Dermis blood vessel endothelial cell (primary cell): ENCODE measurements around the gene B3GALT4. TPM values are rescaled to one million over a fixed set of nuclear protein-coding genes. Genes with fewer than 3 reads are reported as not detected.

Experiments used
- DNase-seq: peaks from one replicate; pipeline ENCODE4 v3.0.0; 2010
- total RNA-seq: library from RNA; depleted of rRNA; stranded (reverse); fragments of >200 nt; gene quantifications from 2 replicates; pipeline ENCODE4 v1.2.3, GENCODE V29; 2014

Gene B3GALT4
- total RNA-seq, 1 donor from 2014 or later: 10.0 TPM

DNA sequence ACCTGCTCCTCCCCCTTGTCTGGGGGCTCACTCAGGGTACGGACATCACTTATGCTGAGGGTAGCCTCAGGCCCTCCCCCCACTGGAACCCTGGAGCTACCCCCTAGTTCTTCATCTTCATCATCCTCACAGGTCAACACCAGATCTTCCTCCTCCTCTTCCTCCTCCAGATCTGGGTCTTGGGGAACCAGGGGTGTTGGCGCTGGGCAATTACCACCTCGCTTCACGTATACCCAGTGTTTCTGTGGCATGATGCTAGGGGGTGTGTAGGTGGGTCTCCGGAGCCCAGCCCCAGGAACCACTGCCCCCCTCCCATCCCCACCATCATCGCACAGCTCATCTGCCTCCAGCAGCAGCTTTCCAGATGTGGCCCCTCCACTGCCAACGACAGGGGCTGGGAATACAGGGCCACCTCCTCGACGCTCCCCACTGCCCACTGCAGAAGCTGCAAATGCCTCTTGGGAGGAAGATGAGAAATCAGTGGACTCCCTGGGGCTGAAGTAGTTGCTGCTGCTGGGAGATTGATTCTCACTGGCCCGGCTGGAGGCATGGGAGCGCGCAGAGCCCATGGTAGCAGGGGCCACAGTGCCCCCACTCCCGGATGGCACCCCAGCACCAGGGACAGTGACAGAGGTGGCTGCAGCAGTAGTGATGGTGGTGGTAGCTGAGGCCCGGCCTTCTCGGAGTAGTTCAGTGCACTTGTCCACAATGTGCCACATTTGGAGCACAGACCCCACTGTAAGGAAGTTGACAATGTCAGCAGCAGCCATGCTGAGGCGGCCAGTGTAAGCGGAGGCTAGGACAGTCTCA, 39.1 kb downstream of the B3GALT4 start:
- DNase-seq: no peak

DNA sequence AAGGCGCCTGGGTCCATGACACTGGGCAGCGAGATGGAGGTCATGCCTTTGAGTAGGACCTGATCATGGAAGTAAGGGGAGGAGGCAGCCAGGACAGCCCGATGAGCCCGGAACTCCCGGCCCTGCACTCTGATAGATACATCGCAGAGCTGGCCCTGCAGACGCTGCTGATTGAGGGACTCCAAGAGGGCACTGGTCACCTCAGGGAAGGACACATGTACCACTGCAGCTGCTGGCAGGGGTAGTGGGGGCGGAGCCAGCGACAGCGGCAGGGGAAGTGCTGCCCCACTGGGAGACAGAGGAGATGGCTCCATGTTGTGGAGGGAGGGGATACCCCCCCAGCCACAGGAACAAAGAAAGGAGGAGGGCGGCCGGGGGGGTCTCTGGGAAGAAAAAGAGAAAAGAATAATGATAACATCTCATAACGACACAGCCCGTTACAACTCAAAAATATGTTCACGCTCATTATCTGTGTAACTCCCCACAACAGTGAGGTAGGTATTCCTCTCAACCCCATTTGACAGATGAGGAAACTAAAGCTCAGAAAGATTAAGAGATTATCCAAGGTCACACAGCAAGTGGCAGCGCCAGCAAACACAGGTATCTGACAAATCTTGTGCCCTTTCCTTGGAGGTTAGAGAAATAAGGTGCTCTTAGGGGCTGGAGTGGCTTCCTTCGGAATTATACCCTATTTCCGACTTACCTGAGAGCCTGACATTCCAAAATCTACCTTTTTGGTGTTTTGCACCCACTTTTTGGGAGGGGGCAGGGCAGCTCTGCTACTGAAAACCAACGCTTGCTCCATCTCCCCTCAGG, 39.9 kb downstream of the B3GALT4 start:
- DNase-seq: no peak

DNA sequence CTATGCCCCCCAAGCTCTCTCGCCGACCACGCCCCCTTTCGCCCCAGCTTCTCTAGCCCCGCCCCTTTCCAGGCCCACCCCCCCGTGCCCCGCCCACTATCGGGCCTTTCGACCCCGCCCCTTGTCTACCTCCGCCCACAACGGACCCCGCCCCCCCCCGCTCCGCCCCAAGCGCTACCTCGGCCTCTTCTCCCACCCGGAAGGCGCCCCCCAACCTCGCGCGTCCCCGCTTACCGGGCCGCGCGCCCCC, 40.4 kb downstream of the B3GALT4 start:
- no peak for DNase-seq

DNA sequence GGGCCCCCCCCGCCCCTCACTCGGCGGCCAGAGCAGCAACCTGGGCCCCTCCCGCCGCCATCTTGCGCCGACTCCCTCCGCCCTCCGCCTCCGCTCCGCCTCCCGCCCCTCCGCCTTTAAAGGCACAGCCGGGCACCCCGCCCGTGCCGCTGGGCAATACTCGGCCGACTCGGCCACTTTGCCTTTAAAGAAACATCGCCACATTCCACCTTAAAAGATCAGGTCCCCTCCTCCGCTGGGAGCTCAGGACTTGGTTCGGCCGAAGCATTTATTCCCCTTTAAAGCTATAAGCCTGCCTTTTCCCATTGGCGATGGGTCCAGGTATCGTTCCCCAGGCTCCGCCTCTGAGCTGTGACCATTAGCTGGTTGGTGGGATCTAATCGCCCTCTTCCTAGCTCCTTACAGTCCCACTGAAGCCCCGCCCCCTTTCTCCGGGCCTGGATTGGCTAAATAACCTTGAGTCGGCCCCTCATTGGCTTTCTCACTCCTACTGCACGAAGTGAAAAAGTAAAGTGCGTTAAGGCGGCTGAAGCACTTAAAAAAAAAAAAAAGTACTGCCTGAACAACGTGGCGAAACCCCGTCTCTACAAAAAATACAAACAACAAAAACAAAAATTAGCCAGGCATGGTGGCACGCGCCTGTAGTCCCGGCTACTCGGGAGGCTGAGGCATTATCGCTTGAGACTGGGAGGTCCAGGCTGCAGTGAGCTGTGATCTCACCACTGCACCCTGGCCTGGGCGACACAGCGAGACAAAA, 40.9 kb downstream of the B3GALT4 start, which contains the start of gene ZBTB22:
ZBTB22 (minus strand) TSS at position 76 of the 757 bp plus-strand sequence. CDS start 828 bp downstream, outside the sequence.
- DNase-seq: peak; percentile 99

DNA sequence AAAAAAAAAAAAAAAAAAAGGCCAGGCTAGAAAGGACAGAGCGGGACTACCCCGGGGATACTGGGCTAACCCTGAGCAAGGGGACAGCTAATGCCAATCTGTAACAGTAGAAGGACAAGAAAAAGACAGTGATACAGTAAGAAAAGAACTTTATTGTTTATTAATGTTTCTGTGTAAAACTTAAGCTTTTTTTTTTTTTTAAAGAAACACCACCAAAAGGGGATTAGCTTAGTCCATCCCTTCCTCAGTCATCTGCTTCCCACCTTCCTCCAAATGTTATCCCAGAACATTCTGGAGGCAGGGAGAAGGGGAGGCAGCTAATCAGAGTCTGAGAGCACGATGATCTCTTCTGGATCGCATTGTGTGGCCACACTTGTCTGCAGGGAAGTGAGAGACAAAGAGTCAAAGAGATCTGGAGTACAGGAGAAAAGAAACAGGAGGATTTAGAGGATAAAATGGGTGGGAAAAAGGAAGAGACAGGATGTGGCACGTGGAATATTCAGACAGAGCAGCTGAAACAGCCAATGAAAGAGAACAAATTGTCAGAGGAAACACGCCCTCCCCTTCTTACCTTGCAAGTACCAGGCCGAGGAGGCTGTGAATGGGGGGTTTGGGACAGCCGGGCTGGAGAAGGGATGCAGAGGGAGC, 41.6 kb downstream of the B3GALT4 start:
- DNase-seq: no peak

DNA sequence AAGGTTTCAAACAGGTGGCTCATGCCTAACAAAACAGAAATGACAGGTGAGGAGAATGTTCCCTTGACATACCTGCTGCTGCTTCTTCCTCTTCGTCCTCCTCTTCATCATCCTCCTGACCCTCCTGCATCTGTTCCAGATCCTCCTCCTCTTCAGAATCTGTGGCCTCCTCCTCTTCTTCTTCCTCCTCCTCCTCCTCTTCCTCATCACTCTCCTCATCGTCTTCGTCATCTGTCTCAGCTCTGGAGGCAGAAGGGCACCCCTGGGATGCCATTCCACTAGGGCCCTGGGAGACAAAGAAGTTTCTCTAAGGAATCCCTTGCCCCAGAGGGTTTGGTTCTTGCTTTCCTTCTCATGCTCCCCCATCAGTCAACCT, 43.0 kb downstream of the B3GALT4 start:
- no peak for DNase-seq

DNA sequence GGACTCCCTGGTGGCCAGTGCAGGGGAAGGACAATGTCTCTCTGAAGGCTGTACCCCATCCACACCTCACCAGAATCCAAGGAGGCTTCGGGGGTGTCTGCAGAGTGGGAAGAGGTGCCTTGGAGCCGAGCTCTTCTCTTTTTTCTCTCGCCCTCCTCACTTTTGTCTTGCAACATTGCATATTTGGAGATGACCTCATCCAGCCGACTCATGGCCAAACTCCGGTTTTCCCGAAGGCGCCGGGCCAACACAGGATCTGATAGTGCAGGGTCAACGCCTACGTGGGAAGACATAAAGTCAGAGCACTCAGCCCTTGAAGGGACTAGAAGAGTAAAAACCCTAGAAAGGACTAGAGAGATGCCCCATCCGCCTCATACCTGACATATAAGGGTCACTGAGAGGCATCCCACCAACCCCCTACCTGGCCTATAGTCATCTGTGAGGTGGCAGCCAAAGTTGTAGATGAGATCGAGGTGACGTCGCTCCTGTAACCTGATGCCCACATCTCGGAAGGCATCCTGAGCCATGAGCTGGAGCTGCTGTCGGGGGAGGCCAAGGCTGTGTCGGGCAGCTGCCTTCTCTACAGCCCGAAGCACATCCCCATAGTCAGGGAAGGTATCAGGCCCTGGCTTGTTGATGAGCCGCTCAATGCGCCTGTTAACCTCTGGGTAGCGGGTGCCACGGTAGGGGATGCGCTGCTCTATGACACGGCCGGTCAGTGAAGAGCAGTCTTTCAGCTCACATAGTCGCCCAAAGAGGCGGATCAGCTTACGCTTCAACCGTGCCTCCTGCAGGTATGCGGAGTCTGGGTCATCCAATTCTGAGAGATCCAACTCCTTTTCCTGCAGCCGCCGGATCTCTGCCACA, 43.6 kb downstream of the B3GALT4 start:
- DNase-seq: peak; percentile 84

DNA sequence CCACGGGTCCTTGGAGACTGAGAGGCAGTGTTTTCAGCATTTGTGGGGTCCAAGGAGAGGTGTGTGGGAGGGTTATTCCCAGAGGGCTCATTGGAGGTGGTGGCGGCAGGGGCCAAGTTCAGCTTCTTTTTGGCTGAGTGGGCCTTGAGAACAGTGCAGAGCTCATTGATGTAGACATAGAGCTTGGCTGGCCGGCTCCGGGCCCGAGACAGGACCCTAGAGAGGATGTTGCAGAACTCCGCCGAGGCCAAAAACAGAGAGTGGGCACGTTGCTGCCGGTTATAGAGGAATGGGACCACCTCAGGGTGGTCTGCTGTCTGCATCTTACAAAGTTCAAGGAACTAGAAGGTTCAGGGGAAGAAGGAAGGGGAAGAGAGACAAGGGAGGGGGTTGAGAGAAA, 44.3 kb downstream of the B3GALT4 start:
- no peak for DNase-seq

DNA sequence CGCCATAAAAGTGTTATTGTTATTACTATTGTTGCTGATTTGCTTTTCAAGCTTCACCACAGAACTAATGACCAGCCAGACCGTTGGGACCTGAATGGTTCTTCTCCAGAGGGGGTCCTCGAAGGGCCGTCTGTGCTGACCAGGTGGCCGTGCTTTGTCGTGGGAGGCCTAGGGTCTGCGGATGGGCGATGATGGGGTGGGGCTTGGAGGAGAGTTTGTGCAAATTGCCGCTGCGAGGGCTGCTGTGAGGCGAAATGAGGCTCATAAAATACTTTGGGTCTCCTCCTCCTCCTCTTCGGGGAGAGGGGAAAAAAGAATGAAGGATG, 46.7 kb downstream of the B3GALT4 start:
- DNase-seq: no peak

DNA sequence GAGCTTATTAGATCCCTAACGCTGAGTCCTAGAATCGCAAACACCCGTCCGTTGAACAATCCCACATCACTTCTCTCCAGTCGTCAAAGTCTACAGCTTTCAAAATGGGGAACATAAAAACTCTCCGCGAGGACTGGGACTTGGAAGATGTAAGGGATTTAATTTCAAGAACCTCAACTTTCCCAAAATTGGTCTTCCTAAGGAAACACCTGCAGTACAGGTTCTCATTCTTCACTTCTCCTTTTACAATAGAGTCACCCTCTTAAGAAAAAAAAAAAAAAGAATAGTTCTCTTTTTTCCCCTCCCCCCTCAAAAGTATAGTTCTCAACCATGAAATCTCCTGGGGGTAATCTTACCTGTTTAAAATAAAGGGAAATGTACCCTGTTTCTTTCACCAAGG, 47.2 kb downstream of the B3GALT4 start:
- DNase-seq: no peak

Other genes starting within 250 kb of the B3GALT4 start
- gene HLA-DPA1, start 203.5 kb upstream of the B3GALT4 start, total RNA-seq: 0.34 and 17.4 TPM in 2 replicates
- 1.4 and 22.4 TPM in 2 replicates for gene HLA-DPB1, start 201.1 kb upstream of the B3GALT4 start, total RNA-seq
- 0.28 and 0.34 TPM in 2 replicates for gene COL11A2, start 84.7 kb upstream of the B3GALT4 start, total RNA-seq
- gene RXRB, start 76.5 kb upstream of the B3GALT4 start, total RNA-seq: 26.6 and 27.9 TPM in 2 replicates
- gene SLC39A7, start 76.3 kb upstream of the B3GALT4 start, total RNA-seq: 93.6 and 99.4 TPM in 2 replicates
- 8.7 and 9.7 TPM in 2 replicates for gene HSD17B8, start 72.5 kb upstream of the B3GALT4 start, total RNA-seq
- gene RING1, start 68.6 kb upstream of the B3GALT4 start, total RNA-seq: 22.6 and 29.0 TPM in 2 replicates
- gene VPS52, start 5.2 kb upstream of the B3GALT4 start, total RNA-seq: 33.7 and 38.5 TPM in 2 replicates
- gene RPS18, start 5.0 kb upstream of the B3GALT4 start, total RNA-seq: 1,732 and 3,722 TPM in 2 replicates
- 65.9 and 75.4 TPM in 2 replicates for gene WDR46, start 12.1 kb downstream of the B3GALT4 start, total RNA-seq
- gene PFDN6, start 12.5 kb downstream of the B3GALT4 start, total RNA-seq: 22.1 and 29.1 TPM in 2 replicates
- gene RGL2, start 21.8 kb downstream of the B3GALT4 start, total RNA-seq: 82.4 and 88.3 TPM in 2 replicates
- 137 and 154 TPM in 2 replicates for gene TAPBP, start 37.0 kb downstream of the B3GALT4 start, total RNA-seq
- 15.8 and 16.8 TPM in 2 replicates for gene ZBTB22, start 40.6 kb downstream of the B3GALT4 start, total RNA-seq
- 52.1 and 57.9 TPM in 2 replicates for gene DAXX, start 45.8 kb downstream of the B3GALT4 start, total RNA-seq
- 12.4 and 34.3 TPM in 2 replicates for gene KIFC1, start 114.7 kb downstream of the B3GALT4 start, total RNA-seq
- gene PHF1, start 133.9 kb downstream of the B3GALT4 start, total RNA-seq: 14.4 and 16.5 TPM in 2 replicates
- 61.3 and 61.7 TPM in 2 replicates for gene CUTA, start 141.0 kb downstream of the B3GALT4 start, total RNA-seq
- 2.4 and 2.5 TPM in 2 replicates for gene SYNGAP1, start 142.9 kb downstream of the B3GALT4 start, total RNA-seq
- 5.5 and 6.3 TPM in 2 replicates for gene ZBTB9, start 177.5 kb downstream of the B3GALT4 start, total RNA-seq